ENCODE data around the gene WDR73. TPM values are rescaled to one million over a fixed set of nuclear protein-coding genes. Genes with fewer than 3 reads are reported as not detected.

Gene WDR73
- total and polyA plus RNA-seq, 2 of the 4 experiments (the other 2 are of a cell fraction): 21.5 to 25.5 TPM

GRCh38 chr15:84696757-84697156 lies 42.7 kb upstream of the WDR73 start:
- Histone ChIP-seq H3K27me3 (ENCODE audit: control insufficient read depth, insufficient read depth, low read length) (no peaks in the 10 kb centered on the region), H3K79me1 (ENCODE audit: low read depth in 1 of 2, low read length in 2 of 2) (peaks cover 17 to 46% of the 10 kb centered on the region in 2 experiments; a peak in 3 of 4 replicates), H3K9me3 (ENCODE audit: control insufficient read depth, insufficient read depth, low read length) (no peaks in the 10 kb centered on the region), H3K9ac (ENCODE audit: low read depth, low read length) (no peak overlapping the region), H3K4me2 (ENCODE audit: low read depth, low read length) (no peak overlapping the region), H3K56ac (ENCODE audit: extremely low read depth, insufficient read depth, low read length) (no peak overlapping the region), H3K18ac (ENCODE audit: low read depth, low read length) (no peak overlapping the region), H2AK9ac (replicated peaks; ENCODE audit: low read depth, low read length, poor library complexity) (no peak overlapping the region), H4K8ac (ENCODE audit: low read depth in 2 of 2, low read length in 2 of 2) (no peak overlapping the region), H3K4ac (ENCODE audit: low read depth, low read length) (no peak overlapping the region), H3K4me1 (ENCODE audit: control insufficient read depth, insufficient read depth, low read length) (no peaks in the 10 kb centered on the region; the same call in 1 of the 2 replicates), H3K36me3 (ENCODE audit: control insufficient read depth, insufficient read depth, low read length) (no peaks in the 10 kb centered on the region; the same call in 1 of the 2 replicates), H2AK5ac (ENCODE audit: low read depth, low read length) (no peak overlapping the region), H3K27ac (ENCODE audit: insufficient read depth, low read length) (no peak overlapping the region), H4K20me1 (ENCODE audit: insufficient read depth, low read length) (peaks cover 50% of the 10 kb centered on the region), H3K14ac (replicated peaks; ENCODE audit: low read depth, low read length) (no peak overlapping the region), H3K4me3 (ENCODE audit: insufficient read depth, low read depth, low read length) (no peak overlapping the region), H2AFZ (replicated peaks; ENCODE audit: low read length, poor library complexity) (no peak overlapping the region), H3K23ac (ENCODE audit: low read depth, low read length) (no peak overlapping the region), H4K91ac (ENCODE audit: insufficient read depth, low read depth, low read length) (no peak overlapping the region), H2BK5ac (ENCODE audit: low read depth, low read length, poor library complexity, severe bottlenecking) (no peak overlapping the region), H2BK20ac (ENCODE audit: low read depth, low read length) (no peak overlapping the region), H2BK15ac (ENCODE audit: low read depth, low read length) (no peak overlapping the region), H4K5ac (ENCODE audit: low read depth, low read length) (no peak overlapping the region), H2BK120ac (ENCODE audit: low read depth, low read length) (no peak overlapping the region), H3K9me1 (ENCODE audit: insufficient read depth, low read length) (peaks cover 7% of the 10 kb centered on the region)
- intact Hi-C loops (cut with micrococcal nuclease) (loop anchor here (2.0 kb wide), 1 partner anchor 18 kb away; no protein-coding TSS in a partner anchor), in situ Hi-C loops (cut with MboI; ENCODE audit: low sequenced_read_pairs) (no loop called here), dilution Hi-C loops (cut with HindIII; ENCODE audit: low sequenced_read_pairs, unreplicated experiment) (no loop called here)
- DNase-seq: no peak
- no CpG with 5 or more reads among the region's 4 CpGs for WGBS, 2 experiments (ENCODE audit: extremely low coverage in 2 of 2, insufficient read length in 1 of 2)
- CTCF ChIA-PET: interaction anchor here (0.6 to 1.0 kb wide), 2 partner anchors 216 to 259 kb away, joined by 3 read pairs; no protein-coding TSS in a partner anchor
- BruUV-seq (replicated peaks): no TSS peak
- POLR2A ChIA-PET (ENCODE audit: unreplicated experiment): no interaction called here
- TF ChIP-seq NFE2L2 (IDR thresholded peaks at IDR 0.05; ENCODE audit: low read depth, low read length): no peak
- TF ChIP-seq POLR2A (IDR thresholded peaks at IDR 0.05; ENCODE audit: low read depth, low read length): no peak
- TF ChIP-seq, protein P1, sequence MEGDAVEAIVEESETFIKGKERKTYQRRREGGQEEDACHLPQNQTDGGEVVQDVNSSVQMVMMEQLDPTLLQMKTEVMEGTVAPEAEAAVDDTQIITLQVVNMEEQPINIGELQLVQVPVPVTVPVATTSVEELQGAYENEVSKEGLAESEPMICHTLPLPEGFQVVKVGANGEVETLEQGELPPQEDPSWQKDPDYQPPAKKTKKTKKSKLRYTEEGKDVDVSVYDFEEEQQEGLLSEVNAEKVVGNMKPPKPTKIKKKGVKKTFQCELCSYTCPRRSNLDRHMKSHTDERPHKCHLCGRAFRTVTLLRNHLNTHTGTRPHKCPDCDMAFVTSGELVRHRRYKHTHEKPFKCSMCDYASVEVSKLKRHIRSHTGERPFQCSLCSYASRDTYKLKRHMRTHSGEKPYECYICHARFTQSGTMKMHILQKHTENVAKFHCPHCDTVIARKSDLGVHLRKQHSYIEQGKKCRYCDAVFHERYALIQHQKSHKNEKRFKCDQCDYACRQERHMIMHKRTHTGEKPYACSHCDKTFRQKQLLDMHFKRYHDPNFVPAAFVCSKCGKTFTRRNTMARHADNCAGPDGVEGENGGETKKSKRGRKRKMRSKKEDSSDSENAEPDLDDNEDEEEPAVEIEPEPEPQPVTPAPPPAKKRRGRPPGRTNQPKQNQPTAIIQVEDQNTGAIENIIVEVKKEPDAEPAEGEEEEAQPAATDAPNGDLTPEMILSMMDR (conservative IDR thresholded peaks at IDR 0.05; ENCODE audit: low read depth, low read length): no peak
- TF ChIP-seq ELK1 (IDR thresholded peaks at IDR 0.05; ENCODE audit: borderline replicate concordance, low read depth, low read length): no peak
- TF ChIP-seq CEBPB (IDR thresholded peaks at IDR 0.05; ENCODE audit: low read depth, low read length): no peak
- TF ChIP-seq, protein P2, sequence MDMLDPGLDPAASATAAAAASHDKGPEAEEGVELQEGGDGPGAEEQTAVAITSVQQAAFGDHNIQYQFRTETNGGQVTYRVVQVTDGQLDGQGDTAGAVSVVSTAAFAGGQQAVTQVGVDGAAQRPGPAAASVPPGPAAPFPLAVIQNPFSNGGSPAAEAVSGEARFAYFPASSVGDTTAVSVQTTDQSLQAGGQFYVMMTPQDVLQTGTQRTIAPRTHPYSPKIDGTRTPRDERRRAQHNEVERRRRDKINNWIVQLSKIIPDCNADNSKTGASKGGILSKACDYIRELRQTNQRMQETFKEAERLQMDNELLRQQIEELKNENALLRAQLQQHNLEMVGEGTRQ (IDR thresholded peaks at IDR 0.05; ENCODE audit: low read depth, low read length): no peak
- TF ChIP-seq SMC3 (IDR thresholded peaks at IDR 0.05; ENCODE audit: low read depth, low read length): no peak
- no peak for TF ChIP-seq CHD1 (IDR thresholded peaks at IDR 0.05; ENCODE audit: low read depth, low read length)
- no peak for TF ChIP-seq BHLHE40 (IDR thresholded peaks at IDR 0.05; ENCODE audit: low read depth, low read length)
- TF ChIP-seq RFX5 (IDR thresholded peaks at IDR 0.05; ENCODE audit: low read depth, low read length): no peak
- no peak for ATAC-seq (ENCODE audit: low read depth)
